NT2/D1 (cell line): ENCODE results near the gene TMEM121.

Source experiments
- SUZ12 ChIP-seq: IDR thresholded peaks from 2 replicates; pipeline ENCODE4 v1.6.1; 2011; ENCODE audit not compliant: insufficient read length, insufficient read depth; ENCODE audit errors: extremely low read depth
- YY1 ChIP-seq: IDR thresholded peaks from 2 replicates; pipeline ENCODE4 v1.6.1; 2011; ENCODE audit not compliant: insufficient read length, insufficient read depth
- ZNF274 ChIP-seq: IDR thresholded peaks from 2 replicates; pipeline ENCODE4 v1.6.1; 2011; ENCODE audit warnings: mild to moderate bottlenecking, low read depth, low read length

- TF ChIP-seq ZNF274 (no peak), YY1 (no peak), SUZ12 (no peak)
These were observed 42.0 kb upstream of the TMEM121 start for GRCh38 chr14:105484069-105484996.
